Activated CD4-positive, CD25-positive, alpha-beta regulatory T cell treated with anti-CD3 and anti-CD28 coated beads, Interleukin-2, amount 50 U/mL, for 72 hours (primary cell): Measurements from ENCODE around the gene DHRS13.

ENCODE experiments used
- DNase-seq: peaks from one replicate; pipeline ENCODE4 v3.0.0; 2021

DHRS13 gene, protein sequence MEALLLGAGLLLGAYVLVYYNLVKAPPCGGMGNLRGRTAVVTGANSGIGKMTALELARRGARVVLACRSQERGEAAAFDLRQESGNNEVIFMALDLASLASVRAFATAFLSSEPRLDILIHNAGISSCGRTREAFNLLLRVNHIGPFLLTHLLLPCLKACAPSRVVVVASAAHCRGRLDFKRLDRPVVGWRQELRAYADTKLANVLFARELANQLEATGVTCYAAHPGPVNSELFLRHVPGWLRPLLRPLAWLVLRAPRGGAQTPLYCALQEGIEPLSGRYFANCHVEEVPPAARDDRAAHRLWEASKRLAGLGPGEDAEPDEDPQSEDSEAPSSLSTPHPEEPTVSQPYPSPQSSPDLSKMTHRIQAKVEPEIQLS

DNA sequence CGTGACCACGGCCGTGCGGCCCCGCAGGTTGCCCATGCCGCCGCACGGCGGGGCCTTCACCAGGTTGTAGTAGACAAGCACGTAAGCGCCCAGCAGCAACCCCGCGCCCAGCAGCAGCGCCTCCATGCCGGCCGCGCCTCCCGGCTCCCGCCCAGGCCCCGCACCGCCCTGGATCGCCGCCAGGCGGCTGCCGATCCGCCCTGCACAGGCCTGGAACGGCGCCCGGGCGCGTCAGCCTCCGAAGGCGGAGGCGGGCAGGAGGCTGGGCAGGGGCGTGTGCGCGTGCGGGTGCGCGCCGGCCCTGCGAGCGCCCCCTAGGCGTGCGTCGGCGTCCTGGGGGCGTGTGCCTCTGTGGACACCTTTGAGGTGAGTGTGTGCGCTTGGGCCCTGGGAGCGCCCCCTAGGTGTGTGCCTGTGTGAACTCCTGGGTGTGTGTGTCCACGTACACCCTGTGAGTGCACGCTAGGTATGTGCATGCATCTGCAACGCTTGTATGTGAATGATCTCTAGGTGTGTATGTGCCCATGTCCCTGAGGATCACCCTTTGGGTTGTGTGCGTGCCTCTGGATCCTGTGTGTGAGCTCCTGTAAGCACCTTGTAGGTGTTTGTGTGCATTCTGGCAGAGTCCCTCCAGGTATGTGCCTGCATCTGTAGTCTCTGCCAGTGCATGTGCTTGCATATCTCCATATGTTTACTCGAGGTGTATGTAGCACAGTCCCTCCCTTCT, at the start of gene DHRS13:
DHRS13 (minus strand) TSS at position 261 of the 727 bp plus-strand sequence; CDS start at position 126, 135 bp downstream.
- peak; percentile 97 for DNase-seq

DNA sequence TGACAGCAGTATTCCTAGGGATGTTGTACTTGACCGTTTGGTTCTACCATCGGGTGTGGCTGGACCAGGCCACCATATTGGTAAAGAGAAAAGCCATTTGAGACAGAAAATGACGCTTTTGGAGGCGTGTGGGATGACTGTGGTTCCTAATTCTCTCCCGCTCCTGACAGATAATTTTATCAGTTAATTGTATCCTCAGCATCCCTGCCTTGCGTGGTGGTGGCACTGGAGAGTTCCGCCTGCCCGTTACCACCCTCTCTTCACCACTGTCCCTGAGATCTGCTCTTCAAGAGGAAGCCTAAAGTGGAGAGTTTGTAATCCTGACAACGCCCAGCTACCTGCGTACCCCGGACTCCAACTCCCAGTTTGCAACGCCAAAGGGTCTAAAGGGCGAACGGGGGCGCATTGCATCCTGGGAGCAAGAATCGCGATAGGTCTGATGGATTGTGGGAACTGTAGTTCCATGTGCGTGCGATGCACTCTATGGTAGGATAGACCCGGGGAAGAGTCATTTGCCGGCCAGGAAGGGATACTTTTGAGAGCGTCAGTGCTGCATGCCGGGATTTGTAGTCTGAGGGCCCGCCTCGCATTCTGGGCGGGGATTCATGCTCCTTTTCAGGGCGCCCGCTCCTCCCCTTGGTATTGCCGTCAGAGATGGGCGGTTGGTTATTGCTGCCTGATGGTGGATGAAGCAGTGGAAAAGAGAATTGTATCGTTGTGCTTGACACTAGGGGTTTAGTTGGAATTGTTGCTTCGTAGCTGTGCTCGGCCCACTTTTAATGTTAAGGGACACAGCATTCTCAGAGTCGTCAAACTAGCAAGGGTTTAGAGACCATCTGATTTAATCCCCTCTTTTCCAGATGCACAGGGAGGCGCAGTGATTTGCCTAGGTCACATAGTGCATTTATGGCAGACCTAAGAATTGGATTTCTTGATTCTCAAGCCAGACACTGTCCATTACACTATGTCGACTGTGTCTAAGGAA, 49.4 kb upstream of the DHRS13 start:
- DNase-seq = peak; percentile 84

DNA sequence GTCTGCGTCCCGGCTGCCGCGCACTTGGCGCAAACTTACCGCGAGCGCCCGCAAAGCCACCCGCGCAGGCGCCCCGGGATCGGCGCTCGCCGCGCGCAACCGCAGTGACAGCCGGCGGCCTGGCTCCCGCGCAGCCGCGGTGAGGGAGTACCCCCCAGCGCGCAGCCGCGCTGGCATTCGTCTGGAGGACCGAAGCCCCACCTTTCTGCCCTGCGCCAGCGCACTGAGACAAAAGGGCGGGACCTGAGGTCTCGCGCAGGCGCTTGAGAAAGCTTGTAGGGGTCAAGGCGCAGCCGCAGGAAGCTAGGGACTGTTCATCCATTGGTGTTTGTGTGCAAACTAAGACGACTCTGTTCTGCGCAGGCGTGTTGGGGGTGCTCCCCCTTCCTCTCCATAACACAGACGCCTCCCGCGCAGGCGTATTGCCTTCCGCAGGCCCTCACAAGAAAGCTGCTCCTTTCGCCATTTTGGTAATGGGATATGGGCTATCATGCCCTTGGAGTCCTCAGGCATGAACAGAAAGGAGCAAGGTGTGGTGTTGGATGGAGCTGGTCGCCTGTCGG, 48.6 kb upstream of the DHRS13 start, which contains the start of gene PHF12:
PHF12 (minus strand) TSS at position 91 of the 563 bp plus-strand sequence. CDS start 558 bp downstream, outside the sequence.
- DNase-seq = peak; percentile 99

DNA sequence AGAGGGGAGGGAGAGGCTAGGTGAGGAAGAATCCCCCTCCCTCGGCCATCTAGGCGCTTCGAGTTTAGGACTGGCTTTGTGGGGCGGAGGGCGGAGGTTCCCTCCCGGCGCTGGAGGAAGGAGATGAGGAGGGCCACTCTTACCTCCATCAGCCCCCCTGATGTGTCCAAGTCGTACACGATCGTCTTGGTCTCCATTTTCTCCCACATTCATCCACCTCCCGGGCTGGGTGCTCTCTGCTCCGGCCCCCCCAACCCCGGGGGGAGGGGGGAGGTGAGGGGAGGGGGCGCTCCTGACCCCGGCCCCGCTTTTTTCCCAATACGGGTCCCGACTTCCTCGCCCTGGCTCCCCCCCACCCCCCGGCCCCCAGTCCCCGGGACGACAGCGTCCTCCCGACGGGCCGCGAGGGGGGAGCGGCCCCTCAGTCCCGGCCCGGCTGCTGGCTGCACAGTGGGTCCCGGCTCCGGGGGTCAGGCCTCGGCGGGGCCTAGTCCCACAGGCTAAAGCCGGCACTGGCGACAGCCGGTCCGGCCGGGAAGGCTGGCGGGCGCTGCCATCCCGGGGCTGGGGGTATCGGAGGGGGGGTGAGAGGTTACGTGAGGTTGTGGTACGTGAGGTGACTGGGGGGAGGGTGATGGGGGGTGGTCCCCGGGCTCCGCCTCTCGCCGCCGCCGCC, 48.0 kb upstream of the DHRS13 start:
- DNase-seq = peak; percentile 43

DNA sequence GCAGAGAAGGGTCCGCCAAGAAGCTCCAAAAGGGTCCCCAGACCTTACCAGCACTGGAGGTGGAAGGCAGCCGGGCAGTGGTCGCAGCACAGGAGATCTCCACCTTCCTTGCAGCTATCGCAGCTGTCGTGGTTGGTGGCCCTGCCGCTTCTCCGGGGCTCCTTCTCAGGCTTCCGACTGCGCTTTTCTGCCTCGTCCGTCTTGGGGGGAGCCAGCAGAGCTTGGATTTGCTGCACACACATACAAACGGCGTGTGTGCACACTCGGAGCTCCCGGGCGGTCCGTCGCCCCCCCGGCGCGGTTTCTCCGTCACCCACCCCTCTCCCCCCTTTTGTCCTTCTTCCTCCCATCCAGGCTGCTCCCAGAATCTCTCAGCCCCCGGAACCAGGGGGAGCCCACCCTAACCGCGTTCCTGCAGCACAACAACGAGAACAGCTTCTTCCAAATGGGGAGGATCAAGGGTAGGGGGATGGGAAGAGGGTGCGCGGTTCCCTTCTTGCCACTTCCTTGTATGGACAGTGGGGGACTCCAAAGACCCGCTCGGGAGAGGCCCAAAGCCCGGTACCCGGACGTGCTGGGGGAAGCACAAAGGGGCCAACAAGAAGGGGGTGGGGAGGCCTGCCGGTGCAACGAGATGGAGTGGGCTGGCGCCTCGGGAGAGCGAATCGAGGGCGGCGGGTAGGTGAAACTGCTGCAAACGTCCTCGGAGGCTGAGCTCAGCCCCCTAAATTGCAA, 47.3 kb upstream of the DHRS13 start:
- DNase-seq = peak; percentile 53

DNA sequence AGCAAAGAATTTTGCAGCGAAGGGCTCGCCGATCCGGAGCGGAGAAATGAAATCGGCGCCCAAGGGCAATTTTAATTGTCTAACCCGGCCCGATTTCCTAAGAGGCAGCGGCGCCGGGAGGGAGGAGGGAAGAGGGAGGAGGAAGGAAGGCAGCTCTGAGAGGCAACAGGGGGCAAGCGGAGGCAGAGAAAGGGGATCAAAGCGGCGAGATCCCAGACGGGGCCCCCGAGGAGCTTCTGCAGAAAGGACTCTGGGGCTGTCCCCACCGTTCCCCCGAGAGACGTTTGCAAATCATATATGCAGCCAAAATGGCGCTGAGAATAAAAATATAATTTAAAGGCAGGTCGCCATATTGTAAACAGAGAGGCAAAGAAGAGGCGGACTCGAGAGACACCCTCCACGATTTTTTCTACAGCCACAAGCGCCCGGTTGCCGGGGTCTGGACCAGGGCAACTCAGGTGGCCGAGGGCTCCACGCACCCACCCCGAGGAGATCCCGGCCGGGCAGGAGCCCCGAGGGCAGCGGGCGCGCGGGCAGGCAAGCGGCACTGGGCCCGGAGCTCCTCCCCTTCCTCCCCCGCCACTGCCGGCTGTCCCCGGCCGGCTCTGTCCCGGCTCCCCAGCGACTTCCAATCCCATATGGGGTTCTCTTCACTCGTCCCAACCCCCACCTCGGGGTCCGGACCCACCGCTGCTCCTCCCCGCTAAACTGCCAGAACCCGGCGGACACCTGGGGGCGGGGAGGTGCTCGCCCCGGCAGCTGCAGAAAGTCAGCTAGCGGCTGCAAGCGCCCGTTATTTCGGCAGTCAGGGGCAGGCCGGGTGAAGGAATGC, 46.5 kb upstream of the DHRS13 start:
- peak; percentile 68 for DNase-seq

DNA sequence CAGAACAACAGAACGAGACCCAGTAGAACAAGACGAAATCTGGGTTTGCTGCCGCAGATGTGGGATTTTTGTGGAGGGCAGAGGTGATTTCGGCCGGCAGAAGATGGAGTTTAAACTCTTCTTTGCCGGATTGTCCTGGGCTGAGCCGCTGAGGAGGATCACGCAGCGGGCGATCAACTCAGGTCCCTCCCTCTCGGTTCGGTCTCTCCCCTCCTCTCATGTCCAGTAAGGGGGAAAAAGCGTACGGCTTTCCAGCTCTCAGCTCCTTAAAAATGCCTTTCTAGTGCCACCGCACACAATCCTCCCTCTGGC, 46.0 kb upstream of the DHRS13 start:
- DNase-seq = no peak

DNA sequence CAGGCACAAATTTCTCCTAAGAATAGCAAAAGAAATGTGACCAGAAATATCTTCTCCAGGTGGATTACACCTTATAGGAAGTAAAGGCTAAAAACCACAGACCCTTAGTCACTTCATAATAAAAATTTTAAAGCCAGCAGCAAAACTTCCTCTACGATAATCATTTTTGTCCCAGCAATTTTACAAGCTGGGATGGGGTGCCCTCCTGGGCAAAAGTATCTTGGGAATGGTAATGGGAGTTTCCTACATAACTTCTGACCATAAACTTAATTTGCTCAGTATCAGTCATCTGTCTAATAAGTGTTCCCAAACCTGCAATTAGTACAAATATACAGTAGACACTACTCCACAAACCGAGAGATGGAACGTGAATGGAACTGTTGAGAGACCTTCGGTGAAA, 45.5 kb upstream of the DHRS13 start:
- no peak for DNase-seq

DNA sequence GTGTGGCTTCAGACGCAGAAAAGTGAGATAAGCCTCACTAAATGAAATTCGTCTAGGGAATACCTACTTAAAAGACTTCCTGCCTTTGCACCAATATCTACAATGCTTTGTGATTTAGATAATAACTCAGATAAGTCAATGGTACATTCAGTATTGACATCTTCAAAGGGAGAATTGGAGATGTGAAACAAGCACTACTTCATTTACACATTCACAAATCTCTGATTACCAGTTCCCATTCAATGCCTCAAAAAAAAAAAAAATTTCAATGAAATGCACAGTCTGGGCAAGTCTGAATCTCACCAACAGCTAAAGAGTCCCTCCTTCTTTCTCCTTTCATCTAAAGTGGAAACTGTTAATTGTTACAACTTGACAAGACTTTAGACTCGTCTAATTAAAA, 44.8 kb upstream of the DHRS13 start:
- DNase-seq = no peak

DNA sequence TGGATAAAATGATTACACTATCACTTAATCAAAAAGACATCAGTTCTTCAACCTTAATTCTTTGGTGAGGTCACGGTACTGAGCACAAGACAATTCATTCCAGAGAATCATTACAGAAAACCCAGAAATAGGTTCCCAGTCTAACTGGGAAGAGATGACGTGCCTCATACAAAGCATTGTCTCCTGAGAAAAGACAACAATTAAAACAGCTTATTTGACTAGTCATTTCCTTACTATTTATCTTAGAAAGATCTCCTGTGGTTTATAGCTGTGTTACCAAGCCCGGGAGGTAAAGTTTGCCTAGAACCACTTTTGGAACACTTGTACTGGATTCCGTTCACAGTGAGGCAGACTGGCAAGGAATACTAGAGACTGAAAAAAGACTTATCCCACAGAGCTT, 43.4 kb upstream of the DHRS13 start:
- DNase-seq = no peak

DNA sequence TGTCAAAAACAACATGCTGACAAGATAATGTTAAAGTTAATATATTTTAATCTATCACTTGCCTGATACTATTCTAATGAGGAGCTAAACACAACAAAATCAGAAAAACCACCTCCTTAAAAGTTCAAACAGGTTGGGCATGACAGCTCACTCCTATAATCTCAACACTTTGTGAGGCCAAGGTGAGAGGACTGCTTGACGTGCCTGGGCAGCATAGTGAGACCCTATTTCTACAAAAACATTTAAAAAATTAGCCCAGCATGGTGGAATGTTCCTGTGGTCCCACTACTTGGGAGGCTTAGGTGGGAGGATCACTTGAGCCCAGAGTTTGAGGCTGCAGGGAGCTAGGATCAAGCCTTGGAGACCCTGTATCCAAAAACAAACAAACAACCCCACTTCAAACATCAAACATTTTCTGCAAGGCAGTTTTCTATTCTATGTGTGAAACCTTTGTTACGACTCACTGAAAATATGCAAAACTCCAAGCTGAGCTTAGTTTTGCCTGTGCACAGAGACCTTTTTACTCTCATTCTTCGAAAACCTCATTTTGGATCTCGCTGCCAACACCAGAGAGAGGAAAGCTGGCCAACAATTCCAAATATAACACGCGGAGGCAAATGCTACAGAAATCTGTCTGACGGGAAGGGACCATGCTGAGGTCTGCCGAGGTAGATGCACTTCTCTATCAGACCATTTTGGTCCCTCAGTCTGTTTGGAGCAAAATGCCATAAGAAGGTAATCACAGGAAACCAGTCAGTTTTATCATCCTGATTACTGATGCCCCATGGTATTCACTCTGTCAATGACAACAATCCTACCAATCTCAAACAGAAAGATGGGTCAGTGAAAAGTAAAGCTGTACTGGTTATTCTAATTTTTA, 42.2 kb upstream of the DHRS13 start:
- DNase-seq = no peak

DNA sequence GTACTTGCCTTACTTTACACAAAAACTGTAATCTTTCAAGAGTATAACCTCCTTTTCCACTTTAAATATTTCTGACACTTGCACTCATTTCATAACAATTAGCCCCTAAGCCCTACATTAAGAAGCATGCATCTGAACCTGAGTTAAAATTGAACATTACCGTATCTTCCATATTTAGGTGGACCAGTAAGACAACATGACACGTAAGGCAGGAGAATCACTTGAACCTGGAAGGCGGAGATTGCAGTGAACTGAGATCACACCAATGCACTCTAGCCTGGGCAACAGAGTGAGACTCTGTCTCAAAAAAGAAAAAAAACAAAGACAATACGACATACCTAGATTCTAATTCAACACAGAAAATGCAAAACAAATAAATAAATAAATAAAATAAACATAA, 41.5 kb upstream of the DHRS13 start:
- no peak for DNase-seq

DNA sequence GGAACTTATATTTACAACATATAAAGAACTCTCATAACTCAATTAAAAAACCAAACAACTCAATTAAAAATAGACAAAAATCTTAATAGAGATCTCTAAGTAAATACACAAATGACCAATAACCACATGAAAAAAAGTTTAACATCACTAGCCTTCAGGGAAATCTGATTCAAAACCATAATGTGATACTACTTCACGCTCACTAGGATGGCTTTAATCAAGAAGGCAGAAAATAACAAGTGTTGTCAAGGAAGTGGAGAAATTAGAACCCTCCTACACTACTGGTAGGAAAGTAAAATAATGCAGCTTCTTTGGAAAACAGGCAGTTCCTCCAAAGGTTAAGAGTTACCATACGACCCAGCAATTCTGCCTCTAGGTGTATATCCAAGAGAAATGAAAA, 40.0 kb upstream of the DHRS13 start:
- DNase-seq = no peak

DNA sequence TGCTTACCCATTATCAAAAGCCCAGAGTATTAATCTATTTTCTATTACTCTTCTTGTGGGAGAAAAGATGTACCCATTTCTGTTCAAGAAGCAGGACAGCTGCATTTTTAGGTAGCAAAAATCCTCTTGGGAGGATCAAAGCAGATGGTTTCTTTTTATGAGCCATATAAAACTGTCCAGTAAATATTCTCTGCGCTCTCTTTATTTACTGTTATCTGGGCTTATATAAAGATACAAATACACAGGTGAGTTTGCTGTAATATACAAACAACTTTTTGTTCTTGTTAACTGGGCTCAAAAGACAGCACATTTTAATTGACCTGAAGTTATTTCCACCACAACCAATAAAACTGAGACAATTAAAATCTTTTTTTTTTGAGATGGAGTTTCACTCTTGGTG, 38.4 kb upstream of the DHRS13 start:
- DNase-seq = no peak

DNA sequence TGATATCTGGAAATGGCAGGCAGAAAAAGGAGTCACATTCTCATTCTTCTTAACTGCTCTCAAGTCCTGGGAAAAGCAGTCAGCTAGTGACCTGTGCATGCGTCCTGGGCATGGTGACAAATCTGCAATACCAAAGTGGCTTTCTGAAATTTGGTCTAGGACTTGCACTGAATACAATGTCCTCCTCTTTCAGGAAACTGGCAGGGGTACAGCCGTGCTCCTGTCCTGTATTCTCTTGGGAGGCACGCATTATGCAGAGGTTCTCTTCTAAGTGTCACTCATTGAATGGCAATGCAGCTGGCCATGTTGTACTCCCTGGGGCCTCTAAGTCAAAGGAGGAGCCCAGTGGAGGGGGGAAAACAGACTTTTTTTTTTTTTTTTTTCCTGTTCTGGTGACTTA, 37.8 kb upstream of the DHRS13 start:
- DNase-seq = no peak

DNA sequence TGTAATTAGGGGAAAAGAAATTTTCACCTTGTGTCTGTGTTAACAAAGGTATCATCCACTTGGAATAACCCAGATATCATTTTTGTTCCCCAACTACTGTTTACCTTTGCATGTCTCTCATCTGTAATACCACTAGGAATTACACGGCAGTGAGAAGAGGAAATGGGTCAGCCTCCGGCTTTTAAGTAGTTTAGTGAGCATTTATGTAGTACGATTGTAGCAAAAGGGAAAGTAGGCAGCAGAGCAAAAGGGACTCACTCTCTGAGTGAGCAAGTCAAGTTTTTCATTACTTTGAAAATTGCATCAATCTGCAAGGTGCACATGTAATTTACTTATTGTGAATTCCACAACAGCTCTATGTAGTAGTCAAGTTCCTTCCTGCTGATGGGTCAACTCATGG, 37.3 kb upstream of the DHRS13 start:
- DNase-seq = no peak

DNA sequence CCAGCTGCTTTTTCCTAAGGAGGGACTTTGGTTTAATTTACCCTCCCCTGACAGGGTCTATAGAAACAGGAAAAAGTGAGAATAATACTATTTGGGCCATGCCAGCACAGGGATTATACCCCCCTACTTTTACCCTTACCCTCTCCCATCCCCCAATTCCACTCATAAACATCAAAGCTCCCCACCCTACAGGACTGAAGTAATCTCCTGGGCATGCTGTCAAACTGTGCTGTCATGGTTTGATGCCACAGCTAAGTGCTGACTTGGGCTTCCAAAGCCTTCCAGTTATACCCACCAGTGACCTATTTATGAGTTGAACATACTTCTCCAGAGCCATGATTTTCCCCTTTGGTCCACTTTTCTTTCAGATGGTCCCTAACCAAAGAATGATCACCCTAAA, 35.7 kb upstream of the DHRS13 start:
- no peak for DNase-seq

DNA sequence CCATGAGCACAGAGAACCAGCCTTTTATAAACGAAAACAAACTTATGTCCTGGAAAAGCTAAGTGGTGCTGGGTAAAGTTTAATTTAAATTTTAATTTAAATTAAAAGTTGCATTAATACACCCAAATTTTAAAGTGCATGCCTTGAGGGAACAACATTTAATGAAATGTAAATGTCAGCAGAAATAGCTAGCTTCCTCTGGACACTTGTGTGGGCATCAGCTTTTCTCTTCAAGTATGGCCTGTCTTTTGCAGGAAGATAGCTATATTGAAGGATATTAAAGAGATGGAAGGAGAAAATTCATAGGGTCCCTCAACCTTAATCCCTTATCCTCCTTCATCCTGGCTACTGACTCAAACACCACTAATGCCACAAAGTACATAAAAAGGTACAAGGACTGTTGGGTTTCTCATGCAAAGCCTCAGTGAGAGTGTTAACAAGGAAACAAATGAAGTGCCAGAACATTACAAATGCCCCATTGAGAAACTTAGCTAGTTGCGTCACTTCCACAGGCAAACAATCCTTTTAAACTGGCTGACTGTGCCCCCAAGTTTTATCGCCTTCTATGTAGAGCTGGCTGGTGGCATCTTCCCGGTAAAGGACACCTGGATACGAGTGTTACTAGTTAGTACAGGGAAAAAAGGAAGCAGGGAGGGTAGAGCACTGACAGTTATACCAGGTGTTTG, 34.3 kb upstream of the DHRS13 start:
- no peak for DNase-seq
